ENCODE data around the gene TBC1D1. TPM values are rescaled to one million over a fixed set of nuclear protein-coding genes. Genes with fewer than 3 reads are reported as not detected.

The TBC1D1 gene
- total and polyA plus RNA-seq, 2 of the 8 experiments (the other 6 are each of a cell fraction or from before 2014, with no cell fraction given) = 96.9 to 162 TPM

- Histone ChIP-seq H3K4me2 (ENCODE audit: insufficient read depth in 1 of 2, low read depth in 2 of 2, low read length in 2 of 2) (no peak overlapping the region), H4K20me1 (replicated peaks in 1 of 2; ENCODE audit: control insufficient read depth in 1 of 2, insufficient read depth in 2 of 2, low read length in 2 of 2) (no peaks in the 10 kb centered on the region), H3K23ac (ENCODE audit: insufficient read length) (no peak overlapping the region), H3K4ac (replicated peaks; ENCODE audit: insufficient read length, low read depth, low read length) (no peak overlapping the region), H3K56ac (replicated peaks; ENCODE audit: insufficient read length, low read depth, low read length) (no peak overlapping the region), H2AFZ (ENCODE audit: low read length) (no peak overlapping the region), H3K4me3 (ENCODE audit: extremely low read depth in 1 of 4, insufficient read depth in 2 of 4, low read depth in 3 of 4, low read length in 4 of 4) (no peak overlapping the region), H2BK12ac (ENCODE audit: low read depth, low read length) (no peak overlapping the region), H2BK20ac (ENCODE audit: low read length) (no peak overlapping the region), H2BK120ac (replicated peaks; ENCODE audit: low read depth, low read length) (no peak overlapping the region), H4K5ac (ENCODE audit: insufficient read length, low read depth, low read length) (no peak overlapping the region), H3K18ac (ENCODE audit: extremely low read depth, low read length) (no peak overlapping the region), H3K79me2 (ENCODE audit: control insufficient read depth in 1 of 2, insufficient read depth in 2 of 2, low read length in 2 of 2) (no peaks in the 10 kb centered on the region), H2AK5ac (ENCODE audit: low read depth, low read length) (no peak overlapping the region), H3K36me3 (ENCODE audit: control insufficient read depth in 2 of 4, insufficient read depth in 4 of 4, low read length in 3 of 4) (peaks cover 0 to 5% (median 0%) of the 10 kb centered on the region in 4 experiments; a peak in 1 of 8 replicates), H2BK15ac (ENCODE audit: low read length) (no peak overlapping the region), H4K91ac (replicated peaks; ENCODE audit: insufficient read length, low read length) (no peak overlapping the region), H3K9ac (replicated peaks in 1 of 4; ENCODE audit: extremely low read depth in 1 of 4, low read depth in 3 of 4, low read length in 3 of 4) (no peak overlapping the region), H3K23me2 (ENCODE audit: low read depth, low read length) (no peaks in the 10 kb centered on the region), H4K8ac (ENCODE audit: extremely low read depth, insufficient read depth, low read length) (no peak overlapping the region), H3K14ac (ENCODE audit: insufficient read length) (no peak overlapping the region), H3K79me1 (ENCODE audit: low read depth, low read length) (no peaks in the 10 kb centered on the region), H3K27ac (ENCODE audit: low read depth, low read length) (no peak overlapping the region), H2BK5ac (ENCODE audit: low read depth, low read length) (no peak overlapping the region), H3K4me1 (replicated peaks in 1 of 4; ENCODE audit: control insufficient read depth in 3 of 4, insufficient read depth in 4 of 4, low read length in 3 of 4) (no peaks in the 10 kb centered on the region), H3K27me3 (replicated peaks in 1 of 4; ENCODE audit: control insufficient read depth in 3 of 4, extremely low read depth in 1 of 4, insufficient read depth in 3 of 4, low read length in 3 of 4) (no peaks in the 10 kb centered on the region), H3K9me3 (ENCODE audit: insufficient read depth in 2 of 2, low read depth in 1 of 2, low read length in 1 of 2) (no peaks in the 10 kb centered on the region)
- no peak for FAIRE-seq
- CTCF ChIA-PET (ENCODE audit: partially characterized antibody) = interaction anchor here (0.7 kb wide), 1 partner anchor 10 kb away, joined by 3 read pairs; no protein-coding TSS in a partner anchor
- no peak for TF ChIP-seq NRF1 (IDR thresholded peaks at IDR 0.05; ENCODE audit: low read depth, low read length)
- no peak for TF ChIP-seq SUZ12 (IDR thresholded peaks at IDR 0.05; ENCODE audit: low read length)
- TF ChIP-seq GABPA (IDR thresholded peaks at IDR 0.05; ENCODE audit: borderline replicate concordance, insufficient read depth, low read length) = no peak
- WGBS, 2 experiments (ENCODE audit: extremely low coverage in 1 of 2, insufficient coverage in 1 of 2, insufficient read length in 1 of 2, insufficient replicate concordance in 2 of 2, low coverage in 1 of 2, low lambda C conversion rate in 2 of 2, missing lambda C conversion rate in 1 of 2) = 94% methylated on average over 3 of the region's 3 CpGs; no CpG with 5 or more reads in 1 of the 2 experiments
- no peak for DNase-seq (ENCODE audit: low read depth in 1 of 2, low spot score in 2 of 2)
- POLR2A ChIA-PET (ENCODE audit: partially characterized antibody) = no interaction called here
Measured at GRCh38 chr4:37865450-37865849, 25.4 kb upstream of the TBC1D1 start.
